NCI-H2171 treated with DMSO at 0.1 percent for 48 hours (cell line): ENCODE data around the gene EXD2.

Experiments
- DNase-seq: peaks from one replicate; lab custom pipeline; 2025; lab: John Stamatoyannopoulos, UW

The EXD2 gene

DNA sequence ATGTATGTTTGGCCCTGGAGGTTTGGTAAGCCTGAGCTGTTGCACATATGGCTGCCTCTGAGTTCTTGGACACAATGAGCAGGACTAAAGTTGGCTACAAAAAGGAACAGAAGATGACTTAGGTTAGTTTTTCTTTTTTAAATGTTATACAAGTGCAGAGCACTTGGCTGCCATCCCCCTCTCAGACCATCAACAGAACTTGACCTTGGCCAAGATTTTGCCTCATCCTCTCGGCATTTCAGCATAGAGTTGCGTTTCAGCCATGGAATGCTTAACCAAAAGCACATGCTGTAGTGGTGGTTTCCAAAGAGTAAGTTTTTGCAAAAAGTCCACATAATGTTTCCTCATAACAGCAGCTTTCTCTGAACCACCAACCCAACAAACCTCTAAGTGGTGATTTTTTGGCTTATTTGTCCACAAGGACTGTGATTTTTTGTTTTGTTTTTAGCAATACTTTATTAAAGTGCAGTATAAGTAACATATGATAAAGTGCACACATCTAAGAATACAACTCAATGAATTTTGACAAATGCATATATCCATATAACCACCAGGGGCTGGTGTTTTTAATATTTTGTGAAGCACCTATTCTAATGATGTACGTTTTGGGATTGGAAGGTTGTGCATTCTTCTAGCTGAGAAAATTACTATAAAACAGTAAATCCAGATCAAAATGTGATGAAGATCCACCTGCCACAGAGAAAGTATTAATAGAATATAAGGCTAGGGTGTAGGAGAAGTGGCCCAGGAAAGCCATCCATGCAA, 56.6 kb downstream of the EXD2 start:
- peak; percentile 22 for DNase-seq

DNA sequence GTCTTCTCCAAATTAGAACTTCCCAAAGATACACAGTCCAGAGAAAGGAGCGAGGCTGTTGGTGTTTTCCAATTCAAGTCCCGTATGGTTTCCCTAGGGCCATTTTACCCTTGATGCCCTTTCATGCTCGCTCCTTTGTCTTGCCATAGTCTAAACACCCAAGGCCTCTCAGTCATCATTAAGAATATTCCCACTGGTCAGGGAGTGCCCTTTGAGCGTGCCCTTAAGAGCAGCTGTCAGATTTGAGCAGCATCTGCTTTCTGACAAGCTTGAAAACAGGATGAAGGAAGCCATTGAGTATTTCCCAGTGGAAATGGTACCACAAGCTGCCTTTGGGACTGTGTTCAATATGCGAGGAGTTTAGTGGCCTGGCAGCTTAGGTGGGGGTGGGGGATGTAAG, 58.3 kb downstream of the EXD2 start:
- no peak for DNase-seq

- no peak for DNase-seq
Observed at GRCh38 chr14:69252851-69253250, 61.6 kb downstream of the EXD2 start.

DNA sequence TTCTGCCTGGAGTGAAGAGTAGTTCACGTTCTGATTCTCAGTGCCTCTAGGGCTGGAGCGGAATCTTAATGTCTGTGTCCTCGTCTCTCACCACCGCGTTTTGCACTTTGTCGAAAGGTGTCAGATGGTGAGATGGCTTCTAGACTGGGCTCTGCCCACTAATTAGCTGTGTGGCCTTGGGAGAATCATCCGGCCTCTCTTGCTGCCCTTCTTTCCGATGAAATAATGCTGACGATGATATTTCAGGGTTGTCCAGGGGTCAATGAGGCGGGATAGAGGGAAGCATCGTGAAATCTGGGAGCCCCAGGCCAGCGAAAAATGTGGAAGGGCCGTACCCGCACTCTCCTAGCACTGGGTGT, 67.8 kb downstream of the EXD2 start:
- no peak for DNase-seq

- DNase-seq, result peak; percentile 19
Observed at GRCh38 chr14:69259527-69260189, 68.4 kb downstream of the EXD2 start, which contains the start of gene GALNT16. Gene GALNT16 (plus strand): TSS chr14:69260158. CDS start chr14:69260291, 133 bp downstream.

- DNase-seq, result peak; percentile 65
Observed at GRCh38 chr14:69260190-69260860, 69.0 kb downstream of the EXD2 start.

GRCh38 chr14:69260861-69261564, 69.7 kb downstream of the EXD2 start:
- peak; percentile 43 for DNase-seq

GRCh38 chr14:69261761-69262331, 70.5 kb downstream of the EXD2 start:
- no peak for DNase-seq

DNA sequence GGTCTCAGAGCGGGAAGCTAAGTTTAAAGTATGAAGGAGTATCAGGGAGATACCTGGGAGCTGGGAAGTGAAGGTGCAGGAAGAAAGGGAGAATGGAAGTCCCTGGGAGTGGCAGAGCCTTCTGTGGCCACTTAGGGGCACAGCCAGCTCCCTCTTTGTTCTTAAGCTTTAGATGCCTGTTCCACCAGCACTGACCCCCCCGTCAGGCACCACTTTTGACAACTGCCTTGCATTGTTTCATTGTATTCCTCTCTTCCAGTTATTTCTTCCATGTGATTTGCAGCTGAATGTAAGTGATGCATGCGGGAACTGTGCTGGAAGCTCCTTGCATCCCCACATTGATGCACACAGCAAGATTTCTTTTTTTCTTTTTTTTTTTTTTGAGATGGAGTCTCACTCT, 71.2 kb downstream of the EXD2 start:
- no peak for DNase-seq

GRCh38 chr14:69263364-69263763, 72.1 kb downstream of the EXD2 start:
- DNase-seq, result peak; percentile 78

DNA sequence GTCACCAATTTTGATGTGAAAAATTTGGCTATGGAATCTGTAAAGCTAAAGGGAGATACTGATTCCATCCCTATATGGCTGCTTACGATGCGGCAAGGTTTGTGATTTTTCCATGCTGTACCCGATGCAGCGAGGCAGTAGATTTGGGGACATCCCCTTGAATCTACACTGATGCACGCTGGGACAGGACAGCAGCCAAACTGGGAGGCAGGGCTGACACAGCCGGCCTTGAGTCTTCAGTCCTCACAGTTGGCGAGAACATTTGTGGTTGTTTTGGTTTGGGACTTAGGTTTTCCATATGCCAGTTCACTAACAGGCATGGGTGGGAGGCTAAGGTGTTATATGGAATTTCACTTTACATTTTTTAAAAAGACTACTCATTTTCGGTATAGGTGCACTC, 72.5 kb downstream of the EXD2 start:
- DNase-seq, result no peak

GRCh38 chr14:69266572-69267345, 75.5 kb downstream of the EXD2 start:
- no peak for DNase-seq

DNA sequence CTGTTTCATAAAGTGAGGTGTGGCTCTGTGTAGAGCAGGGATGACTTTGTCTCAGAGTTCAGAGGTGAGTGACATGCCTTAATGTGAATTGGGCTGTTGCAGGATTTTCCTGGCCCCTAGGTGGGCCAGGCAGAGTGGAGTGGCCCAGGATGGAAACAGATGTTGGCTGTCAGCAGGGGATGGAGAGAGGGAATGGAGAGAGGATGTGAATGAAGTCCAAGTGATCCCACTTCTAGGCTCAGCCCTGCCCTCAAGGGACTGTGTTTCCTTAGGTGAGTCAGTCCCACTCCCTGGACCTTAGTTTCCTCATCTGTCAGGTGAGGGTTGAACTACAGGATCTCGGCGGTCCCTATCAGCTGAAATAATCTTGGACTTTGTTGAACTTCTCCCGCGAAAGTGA, 76.2 kb downstream of the EXD2 start:
- no peak for DNase-seq

GRCh38 chr14:69268223-69268622, 76.9 kb downstream of the EXD2 start:
- no peak for DNase-seq

DNA sequence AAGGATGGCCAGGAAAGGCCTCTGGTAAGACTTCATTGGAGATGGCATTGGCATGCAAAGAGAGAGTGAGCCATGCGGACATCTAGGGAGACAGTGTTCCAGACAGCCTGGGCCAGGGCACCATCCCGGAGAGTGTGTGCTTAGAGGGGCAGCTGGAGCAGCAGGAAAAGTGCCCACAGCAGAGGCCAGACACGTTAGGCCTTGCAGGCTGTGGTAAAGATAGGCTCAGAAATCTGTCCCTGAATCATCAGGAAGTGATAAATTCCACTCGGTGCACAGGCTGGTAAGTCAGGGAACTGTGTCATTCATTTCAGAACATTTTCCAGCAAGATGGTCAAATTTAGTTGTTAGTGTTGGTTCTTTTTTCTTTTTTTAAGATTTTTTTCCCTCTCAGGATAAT, 77.5 kb downstream of the EXD2 start:
- DNase-seq, result no peak

DNA sequence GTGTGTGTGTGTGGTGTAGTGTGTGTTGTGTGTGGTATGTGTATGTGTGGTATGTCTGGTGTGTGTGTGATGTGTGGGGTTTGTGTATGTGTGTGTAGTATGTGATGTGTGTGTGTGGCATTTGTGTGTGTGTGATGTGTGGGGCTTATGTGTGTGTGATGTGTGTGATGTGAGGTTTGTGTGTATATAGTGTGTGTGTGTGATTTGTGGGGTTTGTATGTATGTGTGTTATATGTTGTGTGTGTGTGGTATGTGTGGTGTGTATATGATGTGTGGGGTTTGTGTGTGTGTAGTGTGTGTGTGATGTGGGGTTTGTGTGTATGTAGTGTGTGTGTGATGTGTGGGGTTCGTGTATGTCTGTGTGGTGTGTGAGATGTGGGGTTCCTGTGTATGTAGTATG, 78.1 kb downstream of the EXD2 start:
- DNase-seq, result no peak

DNA sequence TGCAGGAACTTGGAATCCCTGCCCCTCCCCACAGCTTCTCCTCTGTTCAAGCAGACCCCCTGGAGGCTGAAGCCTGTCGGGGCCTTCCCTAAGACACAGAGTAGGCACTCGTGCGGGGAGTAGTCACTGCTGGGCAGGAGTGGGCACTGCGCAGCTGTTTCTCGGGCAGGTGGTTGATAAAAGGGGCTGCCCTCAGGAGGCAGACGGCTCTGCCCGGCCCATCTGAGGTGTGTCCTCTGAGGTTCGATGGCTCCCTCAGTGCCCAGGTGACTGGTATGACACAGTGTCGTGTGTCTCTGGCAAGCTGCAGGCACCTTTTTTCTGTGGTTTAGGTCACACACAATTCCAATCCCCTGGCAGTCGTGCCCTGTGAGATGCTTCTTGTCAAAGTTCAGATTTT, 78.8 kb downstream of the EXD2 start:
- no peak for DNase-seq

DNA sequence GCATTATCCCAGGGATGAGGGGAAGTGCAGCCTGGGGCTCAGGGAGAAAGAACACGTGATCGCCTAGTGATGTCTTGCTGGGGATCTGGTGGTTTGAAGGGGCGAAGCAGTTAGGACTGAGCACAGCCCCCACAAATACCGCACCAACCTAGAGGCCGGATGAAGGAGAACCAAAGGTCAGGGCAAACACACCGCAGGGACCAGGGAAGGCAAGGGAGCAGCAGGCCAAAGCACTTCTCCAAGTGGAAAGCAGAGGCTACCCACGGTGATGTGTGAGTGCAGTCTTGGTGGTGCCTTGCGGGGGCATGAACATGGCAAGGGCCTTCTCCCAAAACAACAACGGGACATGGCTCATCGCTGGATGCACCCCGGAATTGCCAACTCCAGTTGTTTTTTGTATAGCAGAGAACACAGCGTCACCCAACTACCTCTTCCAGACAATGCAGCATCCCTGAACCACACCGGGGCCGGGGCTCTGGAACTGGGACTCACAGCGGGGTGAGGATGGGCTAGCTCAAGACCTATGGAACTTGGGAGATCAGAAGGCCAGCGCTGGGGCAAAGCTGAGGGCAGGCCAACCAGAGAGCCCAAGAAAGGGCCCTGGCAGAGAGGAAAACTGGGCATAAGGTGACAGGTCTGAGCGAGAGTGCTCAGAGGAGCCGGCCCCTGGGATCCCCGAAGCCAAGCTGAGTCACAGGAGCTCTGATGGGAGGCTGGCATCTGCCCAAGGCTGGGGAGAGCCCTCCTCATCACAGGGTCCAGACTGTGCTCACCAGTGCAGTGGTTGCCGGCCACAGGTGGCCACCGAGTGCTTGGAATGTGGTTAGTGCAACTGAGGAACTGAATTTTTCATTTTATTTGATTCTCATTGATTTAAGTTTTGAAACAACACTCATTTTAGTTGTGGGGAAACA, 79.8 kb downstream of the EXD2 start:
- no peak for DNase-seq

DNA sequence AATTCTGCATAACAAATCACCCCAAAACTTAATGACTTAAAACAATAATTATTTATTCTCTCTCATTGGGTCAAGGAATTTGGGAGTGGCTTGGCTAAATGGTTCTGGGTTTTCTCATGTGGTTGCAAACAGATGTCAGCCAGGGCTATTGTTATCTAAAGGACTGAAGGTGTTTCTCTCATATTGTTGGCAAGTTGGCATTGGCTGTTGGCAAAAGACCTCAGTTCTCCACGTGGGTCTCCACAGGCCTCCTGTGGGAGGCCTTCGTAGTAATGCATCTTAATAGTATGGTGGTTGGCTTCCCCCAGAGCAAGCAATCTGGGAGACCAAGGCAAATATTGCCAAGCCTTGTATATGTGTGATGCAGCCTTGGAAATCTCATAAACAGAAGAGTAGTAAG, 83.0 kb downstream of the EXD2 start:
- DNase-seq, result no peak

DNA sequence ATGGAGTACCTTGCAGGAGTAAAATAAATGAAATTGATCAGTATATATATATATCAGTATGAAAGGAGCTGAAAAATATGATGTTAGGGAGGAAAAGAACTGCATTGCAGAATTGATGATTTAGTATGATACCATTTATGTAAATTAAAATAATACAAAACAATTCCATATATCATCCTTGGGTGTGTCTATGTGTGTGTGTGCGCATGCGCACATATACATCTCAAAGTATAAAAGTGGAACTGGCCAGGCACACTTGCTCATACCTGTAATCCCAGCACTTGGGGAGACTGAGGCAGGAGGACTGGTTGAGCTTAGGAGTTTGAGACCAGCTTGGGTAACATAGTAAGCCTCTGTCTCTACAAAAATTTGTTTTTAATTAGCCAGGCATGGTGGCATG, 84.0 kb downstream of the EXD2 start:
- no peak for DNase-seq
